Endothelial cell of umbilical vein (primary cell): ENCODE data around the gene DNAJC30.

Source experiments
- CTCF ChIP-seq, 2 donors: IDR thresholded peaks; 1 replicate in 1 of 2; 2 replicates in 1 of 2; pipeline ENCODE4 v1.5.1; 2011; ENCODE audit warnings: low read length in 2 of 2, mild to moderate bottlenecking in 2 of 2, moderate library complexity in 2 of 2, control low read depth in 1 of 2, inconsistent platforms in 1 of 2, low read depth in 1 of 2; ENCODE audit not compliant: insufficient read depth in 1 of 2; ENCODE audit errors: extremely low read depth in 1 of 2
- EZH2 ChIP-seq: IDR thresholded peaks from 2 replicates; pipeline ENCODE4 v1.6.1; 2012; ENCODE audit warnings: borderline replicate concordance, low read depth, mild to moderate bottlenecking, moderate library complexity, low read length, inconsistent platforms; ENCODE audit not compliant: severe bottlenecking
- POLR2AphosphoS5 ChIP-seq: IDR thresholded peaks from 2 replicates; pipeline ENCODE4 v1.6.1; 2012; ENCODE audit warnings: low read depth, mild to moderate bottlenecking, control low read depth, low read length, moderate library complexity; ENCODE audit not compliant: insufficient read depth

- TF ChIP-seq CTCF (IDR thresholded peaks at IDR 0.05; ENCODE audit: extremely low read depth in 1 of 2, insufficient read depth in 1 of 2, low read depth in 1 of 2, low read length in 2 of 2) (no peak), EZH2 (no peak), POLR2AphosphoS5 (no peak)
These were observed 20.0 kb upstream of the DNAJC30 start for GRCh38 chr7:73703225-73703624.
